ENCODE data around the gene MGRN1.

DNA sequence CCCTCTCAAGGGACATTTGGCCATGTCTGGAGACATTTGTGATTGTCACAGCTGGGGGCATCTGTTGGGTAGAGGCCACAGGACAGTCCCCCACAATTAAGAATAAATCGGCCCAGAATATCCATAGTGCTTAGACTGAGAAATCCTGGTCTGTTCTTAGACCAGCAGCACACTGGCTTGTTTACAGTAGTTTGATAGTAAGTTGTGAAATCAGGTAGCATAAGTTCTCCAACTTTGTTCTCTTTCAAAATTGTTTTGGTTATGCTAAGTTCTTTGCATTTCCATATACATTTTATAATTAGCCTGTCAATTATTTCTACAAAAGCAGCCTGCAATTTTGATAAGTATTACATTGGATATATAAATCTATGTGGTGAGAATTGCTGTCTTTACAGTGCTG lies 6.8 kb downstream of the MGRN1 start:
- TF ChIP-seq, protein P1, sequence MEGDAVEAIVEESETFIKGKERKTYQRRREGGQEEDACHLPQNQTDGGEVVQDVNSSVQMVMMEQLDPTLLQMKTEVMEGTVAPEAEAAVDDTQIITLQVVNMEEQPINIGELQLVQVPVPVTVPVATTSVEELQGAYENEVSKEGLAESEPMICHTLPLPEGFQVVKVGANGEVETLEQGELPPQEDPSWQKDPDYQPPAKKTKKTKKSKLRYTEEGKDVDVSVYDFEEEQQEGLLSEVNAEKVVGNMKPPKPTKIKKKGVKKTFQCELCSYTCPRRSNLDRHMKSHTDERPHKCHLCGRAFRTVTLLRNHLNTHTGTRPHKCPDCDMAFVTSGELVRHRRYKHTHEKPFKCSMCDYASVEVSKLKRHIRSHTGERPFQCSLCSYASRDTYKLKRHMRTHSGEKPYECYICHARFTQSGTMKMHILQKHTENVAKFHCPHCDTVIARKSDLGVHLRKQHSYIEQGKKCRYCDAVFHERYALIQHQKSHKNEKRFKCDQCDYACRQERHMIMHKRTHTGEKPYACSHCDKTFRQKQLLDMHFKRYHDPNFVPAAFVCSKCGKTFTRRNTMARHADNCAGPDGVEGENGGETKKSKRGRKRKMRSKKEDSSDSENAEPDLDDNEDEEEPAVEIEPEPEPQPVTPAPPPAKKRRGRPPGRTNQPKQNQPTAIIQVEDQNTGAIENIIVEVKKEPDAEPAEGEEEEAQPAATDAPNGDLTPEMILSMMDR (IDR thresholded peaks at IDR 0.05): no peak
- TF ChIP-seq POLR2AphosphoS5 (IDR thresholded peaks at IDR 0.05) (no peak), POLR2A (IDR thresholded peaks at IDR 0.05) (no peak)
